HepG2 (cell line): ENCODE measurements around the gene CERS6. TPM values are rescaled to one million over a fixed set of nuclear protein-coding genes. Genes with fewer than 3 reads are reported as not detected.

Experiments
- ATAC-seq: fragments of 200-7000 bp; cut with Tn5 transposase; 3 replicates; pipeline ENCODE4 v1.9.1; 2020; ENCODE audit warnings: mild to moderate bottlenecking, moderate library complexity
- BruUV-seq: library from RNA; stranded (reverse); fragments of 400-500 nt; replicated peaks from 2 replicates; lab custom pipeline; 2021; lab: Mats Ljungman, UMichigan
- CTCF ChIA-PET: fragments of 300-600 bp; formaldehyde crosslinking; extraction: SDS; loops from one replicate; lab custom pipeline; 2021; ENCODE audit warnings: low total read pairs, inconsistent platforms, low intra/inter-chr PET ratio; lab: Yijun Ruan, JAX
- POLR2A ChIA-PET: fragments of 350-600 bp; sonication (Branson Sonifier 250); formaldehyde crosslinking; loops from one replicate; lab custom pipeline; 2020; ENCODE audit warnings: antibody characterized with exemption, inconsistent platforms; lab: Yijun Ruan, JAX
- DNase-seq: peaks from one replicate; pipeline ENCODE4 v3.0.0-alpha.2; 2015; ENCODE audit warnings: low spot score
- FAIRE-seq: peaks from 3 replicates; lab custom pipeline; 2011; peaks lifted over from hg19 to GRCh38; lab: Jason Lieb, UNC
- H2AFZ ChIP-seq: one replicate; pipeline ENCODE4 v1.6.1; 2011; ENCODE audit warnings: low read length, inconsistent platforms
- H3K27ac ChIP-seq: fragments of 300-600 bp; 3 replicates; pipeline ENCODE4 v1.8.0; 2011; ENCODE audit warnings: mixed run types, mild to moderate bottlenecking, mixed read lengths, low read length, inconsistent platforms; ENCODE audit not compliant: insufficient read depth; ENCODE audit errors: extremely low read length
- H3K27me3 ChIP-seq, 2 experiments: fragments of 200-600 bp in 1 of 2; 2 replicates in 1 of 2; 3 replicates in 1 of 2; pipeline versions ENCODE4 v1.6.0 to v1.8.0; 2011; ENCODE audit warnings: low read length in 2 of 2, mild to moderate bottlenecking in 2 of 2, moderate library complexity in 2 of 2, inconsistent platforms in 1 of 2; ENCODE audit not compliant: insufficient read depth in 2 of 2, control insufficient read depth in 1 of 2
- H3K36me3 ChIP-seq, 2 experiments: fragments of 200-600 bp in 1 of 2; replicated peaks in 1 of 2; 2 replicates in 1 of 2; 3 replicates in 1 of 2; pipeline versions ENCODE4 v1.5.1 to v1.8.0; 2011; ENCODE audit warnings: low read length in 2 of 2, inconsistent platforms in 1 of 2; ENCODE audit not compliant: insufficient read depth in 2 of 2, control insufficient read depth in 1 of 2
- H3K4me1 ChIP-seq: 2 replicates; pipeline ENCODE4 v1.5.1; 2012; ENCODE audit warnings: low read length, inconsistent platforms; ENCODE audit not compliant: insufficient read depth
- H3K4me2 ChIP-seq: 2 replicates; pipeline ENCODE4 v1.6.0; 2011; ENCODE audit warnings: low read depth, low read length, inconsistent platforms
- H3K4me3 ChIP-seq, 3 experiments: fragments of 200-600 bp in 1 of 3; sonication (generic), shearing (Covaris generic) in 1 of 3; replicated peaks in 1 of 3; 2 replicates each; pipeline ENCODE4 v1.5.1; 2011 to 2016; ENCODE audit warnings: low read length in 3 of 3, inconsistent platforms in 2 of 3, low read depth in 2 of 3, mild to moderate bottlenecking in 2 of 3, control low read depth in 1 of 3, mixed read lengths in 1 of 3; ENCODE audit not compliant: insufficient read depth in 1 of 3
- H3K79me2 ChIP-seq: one replicate; pipeline ENCODE4 v1.6.1; 2011; ENCODE audit warnings: low read length, inconsistent platforms; ENCODE audit not compliant: insufficient read depth
- H3K9ac ChIP-seq: 2 replicates; pipeline ENCODE4 v1.6.0; 2011; ENCODE audit warnings: mild to moderate bottlenecking, low read depth, low read length, inconsistent platforms; ENCODE audit not compliant: insufficient read depth
- H3K9me3 ChIP-seq: 2 replicates; pipeline ENCODE4 v1.5.1; 2012; ENCODE audit warnings: mild to moderate bottlenecking, low read length
- H4K20me1 ChIP-seq: 2 replicates; pipeline ENCODE4 v1.6.0; 2011; ENCODE audit warnings: inconsistent platforms, mild to moderate bottlenecking, low read length, moderate library complexity; ENCODE audit not compliant: insufficient read depth
- CREB1 ChIP-seq, 2 experiments: fragments of 450-650 bp in 1 of 2; IDR thresholded peaks; 2 replicates each; pipeline ENCODE4 v1.6.1; 2016 to 2017; ENCODE audit warnings: control low read depth in 1 of 2, mild to moderate bottlenecking in 1 of 2, missing compliant biosample characterization in 1 of 2, missing genetic modification characterization in 1 of 2
- ETV5 ChIP-seq: IDR thresholded peaks from 2 replicates; pipeline ENCODE4 v1.6.1; 2018; ENCODE audit warnings: missing biosample characterization, missing genetic modification reagents, inconsistent platforms, borderline replicate concordance
- FOSL2 ChIP-seq: sonication (generic); formaldehyde crosslinking; IDR thresholded peaks from 2 replicates; pipeline ENCODE4 v1.4.0; 2020; ENCODE audit warnings: missing genetic modification reagents
- FOXA1 ChIP-seq, 2 experiments: fragments of 450-650 bp in 1 of 2; sonication (generic) in 1 of 2; formaldehyde crosslinking in 1 of 2; IDR thresholded peaks; 2 replicates each; pipeline versions ENCODE4 v1.4.0 to v1.6.1; 2016 to 2020; ENCODE audit warnings: missing genetic modification reagents in 1 of 2
- FOXA3 ChIP-seq: IDR thresholded peaks from 2 replicates; pipeline ENCODE4 v1.6.1; 2016; ENCODE audit warnings: missing genetic modification reagents, missing compliant biosample characterization
- FOXP1 ChIP-seq, 2 experiments: fragments of 450-650 bp in 1 of 2; IDR thresholded peaks; 2 replicates each; pipeline ENCODE4 v1.6.1; 2017 to 2018; ENCODE audit warnings: antibody characterized with exemption in 1 of 2
- GABPA ChIP-seq, 2 experiments: IDR thresholded peaks; 2 replicates each; pipeline ENCODE4 v1.6.1; 2011 to 2016; ENCODE audit warnings: low read depth in 2 of 2, low read length in 1 of 2, missing biosample characterization in 1 of 2, missing genetic modification characterization in 1 of 2
- GABPB1 ChIP-seq: IDR thresholded peaks from 2 replicates; pipeline ENCODE4 v1.6.1; 2016; ENCODE audit warnings: mild to moderate bottlenecking, missing genetic modification reagents, moderate library complexity, missing compliant biosample characterization
- MXI1 ChIP-seq: IDR thresholded peaks from 3 replicates; pipeline ENCODE4 v1.6.1; 2012; ENCODE audit warnings: low read depth, low read length, inconsistent platforms, borderline replicate concordance
- PTBP1 ChIP-seq: fragments of 200-400 bp; formaldehyde crosslinking; IDR thresholded peaks from 2 replicates; pipeline ENCODE4 v1.6.1; 2018; ENCODE audit warnings: low read length, low read depth; ENCODE audit not compliant: poor library complexity, severe bottlenecking
- SAP130 ChIP-seq: IDR thresholded peaks from 2 replicates; pipeline ENCODE4 v1.6.1; 2016; ENCODE audit warnings: low read depth
- ZNF569 ChIP-seq: sonication (generic); formaldehyde crosslinking; IDR thresholded peaks from 2 replicates; pipeline ENCODE4 v1.5.0; 2020; ENCODE audit warnings: mild to moderate bottlenecking, missing genetic modification reagents, moderate library complexity, borderline replicate concordance
- WGBS: methylation state at CpG from one replicate; pipeline ENCODE4 v1.1.6; 2017; ENCODE audit warnings: low lambda C conversion rate; 5-methylcytosine and 5-hydroxymethylcytosine counted together
- in situ Hi-C: cut with HindIII; loops from 2 replicates; pipeline ENCODE4 v1.10.0; 2017; ENCODE audit warnings: low pct_unique_long_range_greater_than_20kb; ENCODE audit not compliant: extremely low pct_ligation_motif_present
- intact Hi-C: fragments of 100-400 bp; cut with micrococcal nuclease; formaldehyde crosslinking; loops from one replicate; pipeline ENCODE4 v1.10.0; 2022; ENCODE audit not compliant: unreplicated experiment
- polyA plus RNA-seq, 8 experiments: library from polyadenylated mRNA; depleted of rRNA in 3 of 8; stranded (reverse) in 7 of 8; unstranded in 1 of 8; fragments of >200 nt; fragmentation: Illumina TruSeq in 4 of 8; extraction: Trizol in 4 of 8; gene quantifications; 2 replicates each; pipeline versions ENCODE4 v1.2.1 to v1.2.3, GENCODE V29; 2011 to 2016; ENCODE audit warnings: low read depth in 4 of 8, missing spikeins in 1 of 8, mixed read lengths in 1 of 8; ENCODE audit not compliant: insufficient read depth in 1 of 8
- total RNA-seq, 5 experiments: library from RNA; depleted of rRNA; stranded (reverse); fragments of >200 nt; fragmentation: Illumina TruSeq; extraction: Trizol; gene quantifications; 2 replicates each; pipeline ENCODE4 v1.2.3, GENCODE V29; 2016; ENCODE audit warnings: low read depth in 1 of 5

CERS6 gene
- total and polyA plus RNA-seq, 2 of the 13 experiments (the other 11 are each of a cell fraction or from before 2014, with no cell fraction given) = 10.1 to 20.3 TPM

DNA sequence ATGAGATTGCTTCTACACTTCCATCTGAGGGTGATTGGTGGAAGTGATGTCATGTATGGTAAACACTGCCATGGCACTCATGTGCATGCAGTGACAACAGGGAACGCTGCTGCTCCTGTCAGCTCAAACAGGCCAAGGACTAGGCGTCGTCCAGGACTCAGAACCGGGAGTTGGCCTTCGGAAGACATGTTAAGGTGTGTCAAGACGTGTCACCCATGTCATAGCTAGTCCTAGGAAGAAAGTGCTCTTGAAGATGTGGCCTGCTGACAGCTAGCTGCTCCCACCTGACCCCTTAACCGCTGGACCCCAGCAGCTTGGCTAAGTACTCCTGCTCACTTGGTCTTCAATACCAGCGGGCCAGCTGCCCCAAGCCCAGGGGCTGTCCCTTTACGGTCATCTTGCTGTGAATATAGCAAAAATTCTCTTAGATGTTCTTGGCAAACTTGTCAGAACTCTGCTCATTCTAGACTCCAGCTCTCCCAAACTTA is 340.1 kb downstream of the CERS6 start:
- WGBS = 26% methylated on average over 7 of the region's 9 CpGs
- no peak overlapping the region for H3K9ac ChIP-seq
- intact Hi-C loops (no loop called here), in situ Hi-C loops (no loop called here)
- H3K4me1 ChIP-seq = no peaks in the 10 kb centered on the region
- DNase-seq (no peak), FAIRE-seq (peak; percentile 28), ATAC-seq (peak; percentile 75)
- H3K27ac ChIP-seq = no peak overlapping the region
- H3K79me2 ChIP-seq = no peaks in the 10 kb centered on the region
- no peak overlapping the region for H3K4me3 ChIP-seq
- no peaks in the 10 kb centered on the region; a peak in 1 of 5 replicates for H3K27me3 ChIP-seq
- H2AFZ ChIP-seq = no peak overlapping the region
- TF ChIP-seq ETV5 (CRISPR knock-in tag) (peak; percentile 38; the same call in 1 of the 2 replicates), PTBP1 (no peak), FOXA1 (IDR thresholded peaks at IDR 0.05) (no peak), FOXA1 (CRISPR knock-in tag; IDR thresholded peaks at IDR 0.05) (peak; percentile 63), CREB1 (IDR thresholded peaks at IDR 0.05) (0 out of 2 replicates have a peak, but pooled peaks have one; percentile 3), CREB1 (CRISPR knock-in tag; IDR thresholded peaks at IDR 0.05) (no peak), FOXA3 (CRISPR knock-in tag) (peak; percentile 48; the same call in 1 of the 2 replicates), FOXP1 (IDR thresholded peaks at IDR 0.05) (no peak), FOXP1 (CRISPR knock-in tag; IDR thresholded peaks at IDR 0.05) (0 out of 2 replicates have a peak, but pooled peaks have one; percentile 55), GABPB1 (CRISPR knock-in tag) (peak; percentile 41; the same call in 1 of the 2 replicates), ZNF569 (no peak), FOSL2 (CRISPR knock-in tag) (0 out of 2 replicates have a peak, but pooled peaks have one; percentile 7), SAP130 (CRISPR knock-in tag) (peak; percentile 21; the same call in 1 of the 2 replicates), MXI1 (no peak), GABPA (IDR thresholded peaks at IDR 0.05; ENCODE audit: low read depth, low read length) (no peak), GABPA (CRISPR knock-in tag; IDR thresholded peaks at IDR 0.05; ENCODE audit: low read depth) (0 out of 2 replicates have a peak, but pooled peaks have one; percentile 15)
- H4K20me1 ChIP-seq = no peaks in the 10 kb centered on the region
- H3K9me3 ChIP-seq = no peaks in the 10 kb centered on the region
- CTCF ChIA-PET = no interaction called here
- no TSS peak for BruUV-seq
- H3K4me2 ChIP-seq = no peak overlapping the region
- H3K36me3 ChIP-seq = no peaks in the 10 kb centered on the region
- POLR2A ChIA-PET = no interaction called here
